ENCODE results near the gene EPB41L5.

Gene EPB41L5

GRCh38 chr2:120228503-120228902, 215.6 kb downstream of the EPB41L5 start:
- DNase-seq (ENCODE audit: extremely low read depth, low read depth) = no peak
- H3K4me3 ChIP-seq (replicated peaks; ENCODE audit: low read depth, low read length) = no peak overlapping the region
- TF ChIP-seq CTCF (IDR thresholded peaks at IDR 0.05; ENCODE audit: low read depth, low read length, missing control alignments) = no peak
